ENCODE measurements around the gene COBL. TPM values are rescaled to one million over a fixed set of nuclear protein-coding genes. Genes with fewer than 3 reads are reported as not detected.

COBL gene
- total and polyA plus RNA-seq, 10 of the 15 experiments (the other 5 are each of a cell fraction or from before 2014, with no cell fraction given), result 0.21 TPM; not detected in 9

GRCh38 chr7:51274001-51274400 lies 42.6 kb downstream of the COBL start (continued):
- TF ChIP-seq SIN3A (IDR thresholded peaks at IDR 0.05; ENCODE audit: low read depth, low read length) (no peak), STAT1 (conservative IDR thresholded peaks at IDR 0.05) (no peak), POLR2AphosphoS5 (IDR thresholded peaks at IDR 0.05; ENCODE audit: low read length) (no peak), POLR2AphosphoS2 (IDR thresholded peaks at IDR 0.05; ENCODE audit: low read depth, low read length) (no peak), E4F1 (IDR thresholded peaks at IDR 0.05; ENCODE audit: borderline replicate concordance, partially characterized antibody) (no peak), GABPA (IDR thresholded peaks at IDR 0.05; ENCODE audit: low read depth) (no peak)

- Histone ChIP-seq H4K20me1 (ENCODE audit: control insufficient read depth, insufficient read depth) (no peaks in the 10 kb centered on the region), H2AFZ (ENCODE audit: control insufficient read depth, low read depth, low read length) (no peak overlapping the region), H3K4me2 (ENCODE audit: control insufficient read depth, insufficient read depth) (no peak overlapping the region), H3K4me3 (no peak overlapping the region), H3K9ac (ENCODE audit: control insufficient read depth, insufficient read depth, low read length) (no peak overlapping the region), H3K9me3 (replicated peaks; ENCODE audit: control insufficient read depth, insufficient read depth, low read length) (no peaks in the 10 kb centered on the region), H3K4me1 (ENCODE audit: control insufficient read depth, insufficient read depth, low read length) (no peaks in the 10 kb centered on the region), H3K79me2 (ENCODE audit: control insufficient read depth, insufficient read depth, low read length) (no peaks in the 10 kb centered on the region), H3K36me3 (ENCODE audit: control insufficient read depth in 2 of 2, insufficient read depth in 2 of 2, low read length in 1 of 2) (no peaks in the 10 kb centered on the region), H3K27ac (ENCODE audit: control insufficient read depth, insufficient read depth) (no peak overlapping the region), H3K27me3 (replicated peaks in 1 of 2; ENCODE audit: control insufficient read depth in 2 of 2, insufficient read depth in 2 of 2, low read length in 1 of 2) (no peaks in the 10 kb centered on the region; a peak in 2 of 4 replicates)
- no TSS peak for BruUV-seq (replicated peaks)
- TF ChIP-seq SMAD5 (IDR thresholded peaks at IDR 0.05; ENCODE audit: low read depth) (no peak), LARP7 (IDR thresholded peaks at IDR 0.05) (no peak), ATF7 (IDR thresholded peaks at IDR 0.05; ENCODE audit: low read depth) (no peak), NFYB (IDR thresholded peaks at IDR 0.05; ENCODE audit: insufficient read depth, low read depth, low read length) (no peak), CBFB (IDR thresholded peaks at IDR 0.05; ENCODE audit: low read depth) (no peak)
- WGBS (ENCODE audit: insufficient coverage, insufficient replicate concordance, low lambda C conversion rate, missing lambda C conversion rate), result 42% methylated on average over 1 of the region's 1 CpG
- ATAC-seq (no peak), FAIRE-seq (no peak), DNase-seq (ENCODE audit: low read depth, low spot score) (no peak)
- intact Hi-C loops (cut with micrococcal nuclease; ENCODE audit: unreplicated experiment), result no loop called here
- RAD21 ChIA-PET (ENCODE audit: unreplicated experiment), result no interaction called here
- CTCF ChIA-PET, result interaction anchor here (0.8 kb wide), 1 partner anchor 19 kb away, joined by 4 read pairs; no protein-coding TSS in a partner anchor
- POLR2A ChIA-PET, result interaction anchor here (0.7 kb wide), 1 partner anchor 22 kb away, joined by 4 read pairs; no protein-coding TSS in a partner anchor
- in situ Hi-C loops (cut with MboI), result no loop called here
- SMC1A ChIA-PET (ENCODE audit: uncharacterized antibody, unreplicated experiment), result no interaction called here
Measured at GRCh38 chr7:51273360-51273759, 43.2 kb downstream of the COBL start.

Data from GM12878 (cell line).